Astrocyte of the cerebellum (primary cell): ENCODE results near the gene MAS1L.

ENCODE experiments used
- DNase-seq: peaks from one replicate; pipeline ENCODE4 v3.0.0-alpha.2; 2011; ENCODE audit warnings: low read depth
- H3K4me3 ChIP-seq: 2 replicates; pipeline ENCODE4 v1.5.1; 2011; ENCODE audit warnings: mild to moderate bottlenecking, low read depth, low read length, moderate library complexity
- in situ Hi-C: cut with HindIII; loops from 2 replicates; pipeline ENCODE4 v1.10.0; 2017; ENCODE audit warnings: low sequenced_read_pairs
- TF ChIP-seq, protein P1 (sequence below): IDR thresholded peaks from 2 replicates; pipeline ENCODE4 v1.5.1; 2012; ENCODE audit warnings: low read length, low read depth, moderate library complexity, mild to moderate bottlenecking; ENCODE audit errors: missing control alignments

Gene MAS1L

DNA sequence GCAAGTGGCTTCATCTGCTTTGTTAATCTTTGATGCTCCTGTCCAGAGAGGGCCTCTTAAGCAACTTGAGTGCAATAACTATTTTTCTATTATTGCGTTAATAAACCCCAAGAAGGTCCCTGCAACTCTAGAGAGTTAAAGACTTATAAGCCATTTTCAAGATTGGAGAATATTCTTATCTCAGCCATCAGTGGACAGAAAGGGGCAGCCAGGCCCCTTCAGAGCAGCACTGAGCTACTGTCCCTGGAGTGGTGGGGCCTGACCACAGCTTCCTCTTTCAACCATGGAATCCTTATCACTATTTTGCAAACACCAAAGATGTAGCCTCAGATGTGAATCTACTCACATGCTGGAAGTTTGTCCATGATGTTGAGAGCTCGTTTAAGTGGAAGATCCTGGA is 2.8 kb upstream of the MAS1L start:
- TF ChIP-seq, protein P1, sequence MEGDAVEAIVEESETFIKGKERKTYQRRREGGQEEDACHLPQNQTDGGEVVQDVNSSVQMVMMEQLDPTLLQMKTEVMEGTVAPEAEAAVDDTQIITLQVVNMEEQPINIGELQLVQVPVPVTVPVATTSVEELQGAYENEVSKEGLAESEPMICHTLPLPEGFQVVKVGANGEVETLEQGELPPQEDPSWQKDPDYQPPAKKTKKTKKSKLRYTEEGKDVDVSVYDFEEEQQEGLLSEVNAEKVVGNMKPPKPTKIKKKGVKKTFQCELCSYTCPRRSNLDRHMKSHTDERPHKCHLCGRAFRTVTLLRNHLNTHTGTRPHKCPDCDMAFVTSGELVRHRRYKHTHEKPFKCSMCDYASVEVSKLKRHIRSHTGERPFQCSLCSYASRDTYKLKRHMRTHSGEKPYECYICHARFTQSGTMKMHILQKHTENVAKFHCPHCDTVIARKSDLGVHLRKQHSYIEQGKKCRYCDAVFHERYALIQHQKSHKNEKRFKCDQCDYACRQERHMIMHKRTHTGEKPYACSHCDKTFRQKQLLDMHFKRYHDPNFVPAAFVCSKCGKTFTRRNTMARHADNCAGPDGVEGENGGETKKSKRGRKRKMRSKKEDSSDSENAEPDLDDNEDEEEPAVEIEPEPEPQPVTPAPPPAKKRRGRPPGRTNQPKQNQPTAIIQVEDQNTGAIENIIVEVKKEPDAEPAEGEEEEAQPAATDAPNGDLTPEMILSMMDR = no peak
- in situ Hi-C loops = loop anchor here (5.0 kb wide), 1 partner anchor 58 kb away; no protein-coding TSS in a partner anchor

DNA sequence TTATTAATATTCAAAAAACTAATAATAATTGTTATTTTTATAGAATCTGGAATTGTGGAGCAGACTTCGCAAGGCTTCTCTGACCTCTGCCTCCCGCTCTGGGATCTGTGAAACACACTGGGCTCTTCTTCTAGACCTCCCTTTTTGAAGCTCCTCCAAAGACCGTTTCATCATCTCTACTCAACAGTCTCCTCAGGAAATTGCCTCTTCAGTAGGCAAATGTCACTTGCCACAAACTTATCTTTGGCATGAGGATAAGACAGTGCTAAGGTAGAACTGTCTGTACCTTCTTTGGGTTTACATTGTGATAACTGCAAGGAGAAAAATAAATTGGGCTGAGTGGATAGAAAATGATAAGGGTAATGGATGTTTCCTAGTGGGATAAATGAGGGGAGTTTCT is 2.3 kb upstream of the MAS1L start:
- no peak for DNase-seq
- in situ Hi-C loops = loop anchor here (5.0 kb wide), 1 partner anchor 58 kb away; no protein-coding TSS in a partner anchor
- H3K4me3 ChIP-seq = no peak overlapping the region
- TF ChIP-seq, protein P1 = no peak

More for the DNA sequence above, 2.8 kb upstream of the MAS1L start:
- no peak overlapping the region for H3K4me3 ChIP-seq
- DNase-seq = no peak

DNA sequence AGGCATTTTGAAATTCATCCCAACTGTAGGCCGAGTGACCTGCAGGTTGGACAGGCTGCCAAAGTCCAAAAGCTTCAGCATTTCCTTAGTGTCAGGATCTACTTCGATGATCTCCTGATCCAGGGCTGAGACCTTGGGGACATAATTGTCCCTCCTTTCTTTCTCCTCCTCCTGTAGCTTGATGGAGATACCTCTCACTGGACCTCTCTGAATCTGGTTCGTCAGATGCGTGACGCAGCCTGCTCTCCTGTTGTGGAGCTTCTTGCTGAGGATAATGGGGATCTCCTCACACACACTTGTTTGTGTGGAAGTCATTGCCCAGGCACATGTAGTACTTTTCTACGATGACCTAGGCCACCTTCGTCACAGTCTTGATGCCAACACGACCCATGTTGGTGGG is 1.5 kb upstream of the MAS1L start:
- TF ChIP-seq, protein P1 = no peak
- in situ Hi-C loops = no loop called here
- DNase-seq = no peak
- no peak overlapping the region for H3K4me3 ChIP-seq

DNA sequence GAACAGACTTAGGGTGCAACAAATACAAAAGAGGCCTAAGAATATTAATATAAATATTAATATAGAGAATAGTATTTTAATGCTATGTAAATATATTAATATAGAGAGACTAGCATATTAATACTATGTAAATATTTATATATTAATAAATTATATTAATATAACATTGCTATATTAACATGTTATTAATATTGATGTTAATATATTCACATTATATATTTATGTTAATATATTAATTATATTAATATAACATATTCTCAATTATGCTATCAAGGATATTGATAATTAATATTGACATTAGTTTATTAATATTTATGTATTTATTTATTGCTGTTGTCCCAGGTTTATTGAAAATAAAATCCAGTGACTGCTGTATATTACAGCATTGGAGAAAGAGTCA is 1.1 kb upstream of the MAS1L start:
- TF ChIP-seq, protein P1 = no peak
- no peak for DNase-seq
- in situ Hi-C loops = no loop called here
- H3K4me3 ChIP-seq = no peak overlapping the region

DNA sequence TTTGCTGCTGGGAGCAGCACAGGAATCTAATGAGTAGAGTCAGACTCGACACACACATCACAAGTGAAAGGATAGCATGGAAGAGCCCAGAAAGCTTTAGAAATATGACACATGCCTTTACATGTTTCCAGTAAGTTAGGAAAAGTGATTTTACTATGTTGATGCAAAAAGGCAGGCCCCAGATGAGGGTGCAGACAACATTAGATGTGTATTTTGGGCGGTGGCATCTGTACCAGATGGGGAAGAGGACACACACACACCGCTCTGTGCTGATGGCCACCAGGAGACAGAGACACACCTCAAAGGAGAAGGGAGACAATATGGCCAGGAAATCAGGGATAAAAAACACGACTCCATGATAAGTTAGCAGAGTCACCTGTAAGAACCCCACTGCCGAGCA is 625 bp downstream of the MAS1L start:
- in situ Hi-C loops = no loop called here
- no peak for DNase-seq
- H3K4me3 ChIP-seq = no peak overlapping the region
- TF ChIP-seq, protein P1 = no peak

DNA sequence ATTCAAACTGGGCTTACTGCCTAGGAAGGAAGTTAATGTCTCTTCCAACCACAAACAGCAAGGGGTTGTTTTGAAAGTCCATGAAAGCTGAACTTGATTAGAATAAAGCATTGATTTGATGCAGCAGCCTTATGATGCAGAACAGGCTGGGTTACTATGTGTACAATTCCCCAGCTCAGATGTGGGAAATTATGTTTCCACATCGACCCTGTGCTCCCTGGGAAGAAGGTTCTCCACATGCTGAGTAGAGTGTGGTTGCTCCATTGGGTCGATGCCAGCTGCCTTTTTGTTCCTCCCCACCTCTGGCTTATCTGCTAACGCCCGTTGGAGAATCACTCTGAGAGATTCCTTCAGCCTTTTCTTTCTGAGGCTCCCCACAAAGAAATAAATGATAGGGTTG is 1.2 kb downstream of the MAS1L start:
- peak; percentile 8 for DNase-seq
- TF ChIP-seq, protein P1 = no peak
- in situ Hi-C loops = no loop called here
- H3K4me3 ChIP-seq = no peak overlapping the region

DNA sequence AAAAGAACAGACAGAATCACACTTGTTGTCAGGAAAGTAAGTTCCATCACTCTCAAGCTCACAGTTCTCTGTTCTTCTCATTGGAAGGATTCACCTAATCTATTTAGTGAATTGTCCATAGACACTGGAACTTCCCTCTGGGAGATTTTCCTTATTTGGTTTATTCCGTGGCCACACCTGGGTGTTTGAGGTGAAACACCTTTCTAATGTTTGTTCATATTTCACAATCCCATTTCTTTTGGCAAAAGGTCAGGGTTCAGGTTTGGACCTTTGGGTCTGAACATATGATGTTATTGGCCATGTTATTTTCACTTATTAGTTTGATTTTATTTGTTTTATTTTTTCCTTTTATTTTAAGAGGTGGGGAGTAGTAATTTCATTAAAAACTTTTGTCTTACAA is 4.0 kb downstream of the MAS1L start:
- in situ Hi-C loops = no loop called here
- TF ChIP-seq, protein P1 = no peak
- H3K4me3 ChIP-seq = no peak overlapping the region
- no peak for DNase-seq
